Measurements from ENCODE around the gene SLC25A27. TPM values are rescaled to one million over a fixed set of nuclear protein-coding genes. Genes with fewer than 3 reads are reported as not detected.
A peak's percentile ranks its signal among the peaks of the same experiment; 100 is the strongest.

The SLC25A27 gene
- polyA plus RNA-seq, 3 donors: 0.34 to 1.7 TPM; not detected in 1

GRCh38 chr6:46648869-46649492, 3.8 kb upstream of the SLC25A27 start:
- WGBS (ENCODE audit: insufficient coverage): 95% methylated on average over 3 of the region's 5 CpGs
- no peak for TF ChIP-seq CTCF (IDR thresholded peaks at IDR 0.05)
- H2AFZ ChIP-seq (ENCODE audit: insufficient read depth, low read depth, low read length, poor library complexity, severe bottlenecking): no peak overlapping the region
- peaks cover 15 to 30% of the 10 kb centered on the region in 2 donors for H3K27me3 ChIP-seq (ENCODE audit: control insufficient read depth in 2 of 2, insufficient read depth in 2 of 2, low read length in 2 of 2)
- Mint-ChIP-seq H3K9me3 (peaks cover 0 to 2% (median 0%) of the 10 kb centered on the region in 7 donors), H3K27ac (no peak overlapping the region), H3K36me3 (peaks cover 0 to 1% of the 10 kb centered on the region in 2 donors), H3K4me1 (peaks cover 14% of the 10 kb centered on the region), H3K27me3 (ENCODE audit: low read depth in 3 of 3) (peaks cover 20 to 33% (median 23%) of the 10 kb centered on the region in 3 donors), H3K4me3 (no peak overlapping the region)
- H3K9ac ChIP-seq (ENCODE audit: insufficient read depth, low read length, poor library complexity, severe bottlenecking): no peak overlapping the region
- H3K4me2 ChIP-seq (replicated peaks; ENCODE audit: extremely low read depth, low read length, poor library complexity, severe bottlenecking): no peak overlapping the region
- DNase-seq: peak in 1 of 3 donors; percentile 20
- intact Hi-C loops (cut with micrococcal nuclease): no loop called here
- no peak overlapping the region for H3K4me3 ChIP-seq (replicated peaks in 1 of 3; ENCODE audit: low read depth in 2 of 3, low read length in 3 of 3)
- no peaks in the 10 kb centered on the region for H4K20me1 ChIP-seq (ENCODE audit: insufficient read depth, low read length)
- no peaks in the 10 kb centered on the region for H3K79me2 ChIP-seq (ENCODE audit: insufficient read depth, low read length)
- no peak overlapping the region for H3K27ac ChIP-seq (ENCODE audit: low read depth in 1 of 2, low read length in 2 of 2)
- H3K36me3 ChIP-seq (replicated peaks in 1 of 2; ENCODE audit: control insufficient read depth in 1 of 2, insufficient read depth in 2 of 2, low read length in 2 of 2): no peaks in the 10 kb centered on the region
- no peaks in the 10 kb centered on the region for H3K9me3 ChIP-seq (replicated peaks in 1 of 2; ENCODE audit: control insufficient read depth in 1 of 2, insufficient read depth in 1 of 2, low read length in 2 of 2)
- H3K4me1 ChIP-seq (ENCODE audit: control insufficient read depth in 1 of 2, insufficient read depth in 2 of 2, low read length in 2 of 2): peaks cover 10 to 17% of the 10 kb centered on the region in 2 donors

- intact Hi-C loops (cut with micrococcal nuclease): no loop called here
- H3K4me3 Mint-ChIP-seq: no peak overlapping the region
- Histone ChIP-seq H3K4me3 (replicated peaks in 1 of 3; ENCODE audit: low read depth in 2 of 3, low read length in 3 of 3) (no peak overlapping the region), H3K4me1 (ENCODE audit: control insufficient read depth in 1 of 2, insufficient read depth in 2 of 2, low read length in 2 of 2) (peaks cover 10 to 17% of the 10 kb centered on the region in 2 donors), H3K9ac (ENCODE audit: insufficient read depth, low read length, poor library complexity, severe bottlenecking) (no peak overlapping the region), H3K4me2 (replicated peaks; ENCODE audit: extremely low read depth, low read length, poor library complexity, severe bottlenecking) (no peak overlapping the region), H2AFZ (ENCODE audit: insufficient read depth, low read depth, low read length, poor library complexity, severe bottlenecking) (no peak overlapping the region), H3K27me3 (ENCODE audit: control insufficient read depth in 2 of 2, insufficient read depth in 2 of 2, low read length in 2 of 2) (peaks cover 21 to 48% of the 10 kb centered on the region in 2 donors), H3K36me3 (replicated peaks in 1 of 2; ENCODE audit: control insufficient read depth in 1 of 2, insufficient read depth in 2 of 2, low read length in 2 of 2) (no peaks in the 10 kb centered on the region), H3K9me3 (replicated peaks in 1 of 2; ENCODE audit: control insufficient read depth in 1 of 2, insufficient read depth in 1 of 2, low read length in 2 of 2) (no peaks in the 10 kb centered on the region), H4K20me1 (ENCODE audit: insufficient read depth, low read length) (no peaks in the 10 kb centered on the region), H3K79me2 (ENCODE audit: insufficient read depth, low read length) (no peaks in the 10 kb centered on the region), H3K27ac (ENCODE audit: low read depth in 1 of 2, low read length in 2 of 2) (no peak overlapping the region)
- H3K9me3 Mint-ChIP-seq: peaks cover 0 to 2% (median 0%) of the 10 kb centered on the region in 7 donors
- no CpG with 5 or more reads among the region's 1 CpG for WGBS (ENCODE audit: insufficient coverage)
- no peak for DNase-seq
- peaks cover 14% of the 10 kb centered on the region for H3K4me1 Mint-ChIP-seq
- no peak overlapping the region for H3K27ac Mint-ChIP-seq
- peaks cover 0 to 6% of the 10 kb centered on the region in 2 donors for H3K36me3 Mint-ChIP-seq
- TF ChIP-seq CTCF (IDR thresholded peaks at IDR 0.05): no peak
- H3K27me3 Mint-ChIP-seq (ENCODE audit: low read depth in 3 of 3): peaks cover 30 to 49% (median 33%) of the 10 kb centered on the region in 3 donors
Measured at GRCh38 chr6:46651006-46651405, 1.8 kb upstream of the SLC25A27 start.

Measured in CD14-positive monocyte (primary cell).